A549 (cell line): Measurements from ENCODE around the gene SUV39H1. TPM values are rescaled to one million over a fixed set of nuclear protein-coding genes. Genes with fewer than 3 reads are reported as not detected.
A peak's percentile ranks its signal among the peaks of the same experiment; 100 is the strongest.

Experiments
- ATAC-seq, 2 experiments: fragments of 200-7000 bp in 1 of 2; fragments of >200 bp in 1 of 2; cut with Nextera tagmentation in 1 of 2; cut with Tn5 transposase in 1 of 2; 3 replicates each; pipeline versions ENCODE4 v1.8.0 to v1.9.1; 2018 to 2020; ENCODE audit warnings: mild to moderate bottlenecking in 1 of 2, moderate library complexity in 1 of 2
- CTCF ChIA-PET: fragments of 300-600 bp; sonication (Branson Sonifier 250); formaldehyde crosslinking; extraction: SDS; loops from one replicate; lab custom pipeline; 2021; ENCODE audit warnings: antibody characterized with exemption, inconsistent platforms; lab: Yijun Ruan, JAX
- POLR2A ChIA-PET: fragments of 350-600 bp; formaldehyde crosslinking; extraction: SDS; loops from one replicate; lab custom pipeline; 2021; ENCODE audit warnings: antibody characterized with exemption, inconsistent platforms; lab: Yijun Ruan, JAX
- DNase-seq, 2 experiments: peaks; one replicate each; pipeline versions ENCODE4 v3.0.0 to v3.0.0-alpha.2; 2011 to 2016; ENCODE audit warnings: low read depth in 1 of 2, low spot score in 1 of 2
- FAIRE-seq: peaks from 2 replicates; lab custom pipeline; 2011; peaks lifted over from hg19 to GRCh38; lab: Jason Lieb, UNC
- H3K27ac ChIP-seq, 2 experiments: fragments of >200 bp; sonication (Bioruptor Twin); formaldehyde crosslinking; 3 replicates each; pipeline ENCODE4 v1.5.1; 2016 to 2017
- H3K4me1 ChIP-seq: fragments of >200 bp; sonication (Bioruptor Twin); formaldehyde crosslinking; 3 replicates; pipeline ENCODE4 v1.6.1; 2016
- H3K4me2 ChIP-seq: fragments of >200 bp; sonication (Bioruptor Twin); formaldehyde crosslinking; 3 replicates; pipeline ENCODE4 v1.6.1; 2016
- H3K4me3 ChIP-seq: fragments of >200 bp; sonication (Bioruptor Twin); formaldehyde crosslinking; 3 replicates; pipeline ENCODE4 v1.5.1; 2016
- H3K9me3 ChIP-seq: fragments of >200 bp; sonication (Bioruptor Twin); formaldehyde crosslinking; 3 replicates; pipeline ENCODE4 v1.6.1; 2016
- ATOH8 ChIP-seq: fragments of 250-450 bp; sonication (Bioruptor Pico); IDR thresholded peaks from 2 replicates; pipeline ENCODE4 v1.5.0; 2020; ENCODE audit warnings: low read depth, mild to moderate bottlenecking, moderate library complexity
- BCL3 ChIP-seq: fragments of >200 bp; sonication (Bioruptor Twin); formaldehyde crosslinking; IDR thresholded peaks from 3 replicates; pipeline ENCODE4 v1.6.1; 2016
- CHD4 ChIP-seq: fragments of 200-600 bp; sonication (generic); IDR thresholded peaks from 2 replicates; pipeline ENCODE4 v1.6.1; 2016; ENCODE audit warnings: antibody characterized with exemption, mild to moderate bottlenecking, borderline replicate concordance
- EHMT2 ChIP-seq: fragments of 200-600 bp; sonication (generic); IDR thresholded peaks from 2 replicates; pipeline ENCODE4 v1.6.1; 2016; ENCODE audit warnings: antibody characterized with exemption, low read depth, mild to moderate bottlenecking, moderate library complexity
- FOSB ChIP-seq: fragments of 250-450 bp; sonication (Bioruptor Pico); IDR thresholded peaks from 2 replicates; pipeline ENCODE4 v1.5.0; 2020; ENCODE audit warnings: mild to moderate bottlenecking, moderate library complexity
- FOSL2 ChIP-seq, 2 experiments: fragments of 450-650 bp in 1 of 2; fragments of >200 bp in 1 of 2; sonication (Bioruptor Twin) in 1 of 2; formaldehyde crosslinking; IDR thresholded peaks; 2 replicates each; pipeline versions ENCODE4 v1.5.0 to v1.6.1; 2016 to 2020; ENCODE audit warnings: mild to moderate bottlenecking in 1 of 2, moderate library complexity in 1 of 2
- FOXS1 ChIP-seq: fragments of 250-450 bp; sonication (Bioruptor Pico); IDR thresholded peaks from 2 replicates; pipeline ENCODE4 v1.5.0; 2020; ENCODE audit warnings: mild to moderate bottlenecking, moderate library complexity
- GATA3 ChIP-seq: IDR thresholded peaks from 2 replicates; pipeline ENCODE4 v1.6.1; 2012; ENCODE audit warnings: borderline replicate concordance
- HMGXB4 ChIP-seq: fragments of 250-450 bp; sonication (Bioruptor Pico); IDR thresholded peaks from 2 replicates; pipeline ENCODE4 v1.5.0; 2021; ENCODE audit warnings: mild to moderate bottlenecking, moderate library complexity, borderline replicate concordance
- HOXB13 ChIP-seq: fragments of 250-450 bp; sonication (Bioruptor Pico); IDR thresholded peaks from 2 replicates; pipeline ENCODE4 v1.5.0; 2020; ENCODE audit warnings: low read depth, mild to moderate bottlenecking, moderate library complexity
- KDM1A ChIP-seq: fragments of 200-600 bp; sonication (generic); IDR thresholded peaks from 2 replicates; pipeline ENCODE4 v1.6.1; 2016; ENCODE audit warnings: low read depth, mild to moderate bottlenecking
- MAX ChIP-seq: IDR thresholded peaks from 2 replicates; pipeline ENCODE4 v1.6.1; 2012
- NR3C1 ChIP-seq: fragments of >200 bp; sonication (Bioruptor Twin); formaldehyde crosslinking; IDR thresholded peaks from 3 replicates; pipeline ENCODE4 v1.6.1; 2017
- PBX3 ChIP-seq: IDR thresholded peaks from 2 replicates; pipeline ENCODE4 v1.6.1; 2012
- PHF8 ChIP-seq: fragments of 200-600 bp; sonication (generic); IDR thresholded peaks from 2 replicates; pipeline ENCODE4 v1.6.1; 2016; ENCODE audit warnings: low read depth, mild to moderate bottlenecking, antibody characterized with exemption, moderate library complexity, borderline replicate concordance
- RAD21 ChIP-seq, 2 experiments: fragments of >200 bp in 1 of 2; sonication (Bioruptor Twin) in 1 of 2; formaldehyde crosslinking in 1 of 2; IDR thresholded peaks in 1 of 2; conservative IDR thresholded peaks in 1 of 2; 2 replicates in 1 of 2; 3 replicates in 1 of 2; pipeline ENCODE4 v1.6.1; 2012 to 2018; ENCODE audit warnings: inconsistent platforms in 1 of 2
- RCOR1 ChIP-seq: fragments of 150-350 bp; IDR thresholded peaks from 2 replicates; pipeline ENCODE4 v1.6.1; 2014; ENCODE audit warnings: antibody characterized with exemption, low read length, low read depth
- RFX5 ChIP-seq: fragments of 450-650 bp; IDR thresholded peaks from 2 replicates; pipeline ENCODE4 v1.7.1; 2014; ENCODE audit warnings: antibody characterized with exemption, mild to moderate bottlenecking, moderate library complexity
- RNF2 ChIP-seq: fragments of 200-600 bp; sonication (generic); IDR thresholded peaks from 2 replicates; pipeline ENCODE4 v1.6.1; 2016; ENCODE audit warnings: low read depth, mild to moderate bottlenecking, antibody characterized with exemption, moderate library complexity, borderline replicate concordance
- SREBF2 ChIP-seq: fragments of 450-650 bp; IDR thresholded peaks from 2 replicates; pipeline ENCODE4 v1.6.1; 2014; ENCODE audit warnings: mild to moderate bottlenecking, moderate library complexity
- TFCP2L1 ChIP-seq: fragments of 250-450 bp; sonication (Bioruptor Pico); IDR thresholded peaks from 2 replicates; pipeline ENCODE4 v1.5.0; 2021; ENCODE audit warnings: mild to moderate bottlenecking
- USF2 ChIP-seq: fragments of 450-650 bp; IDR thresholded peaks from 2 replicates; pipeline ENCODE4 v1.6.1; 2014; ENCODE audit warnings: antibody characterized with exemption
- ZFP36 ChIP-seq: fragments of 450-650 bp; IDR thresholded peaks from 2 replicates; pipeline ENCODE4 v1.6.1; 2014; ENCODE audit warnings: borderline replicate concordance; ENCODE audit not compliant: partially characterized antibody
- WGBS: methylation state at CpG from one replicate; pipeline ENCODE4 v1.1.6; 2017; ENCODE audit errors: missing lambda C conversion rate; 5-methylcytosine and 5-hydroxymethylcytosine counted together
- polyA plus RNA-seq, 4 experiments: library from polyadenylated mRNA; depleted of rRNA in 3 of 4; stranded (reverse); fragments of >200 nt; fragmentation: RNase III in 1 of 4; extraction: RNeasy Plus Mini Kit Qiagen cat#74134 plus additional on column Dnase treatment in 1 of 4; gene quantifications; 2 replicates in 3 of 4; 3 replicates in 1 of 4; pipeline ENCODE4 v1.2.3, GENCODE V29; 2011 to 2017

SUV39H1 gene
- polyA plus RNA-seq, 2 of the 4 experiments (the other 2 are of a cell fraction) = 13.4 to 19.9 TPM

GRCh38 chrX:48703228-48703627 lies 6.7 kb downstream of the SUV39H1 start:
- Histone ChIP-seq H3K27ac (no peak overlapping the region), H3K4me1 (peaks cover 8% of the 10 kb centered on the region; the same call in 1 of the 3 replicates), H3K4me3 (no peak overlapping the region), H3K9me3 (no peaks in the 10 kb centered on the region), H3K4me2 (no peak overlapping the region)
- TF ChIP-seq CHD4 = no peak
- TF ChIP-seq GATA3 = no peak
- TF ChIP-seq RAD21 (conservative IDR thresholded peaks at IDR 0.05 in 1 of 2, IDR thresholded peaks at IDR 0.05 in 1 of 2) = no peak
- TF ChIP-seq EHMT2 = no peak
- no peak for TF ChIP-seq PHF8
- TF ChIP-seq PBX3 = no peak
- TF ChIP-seq BCL3 = no peak
- no peak for TF ChIP-seq ZFP36
- FAIRE-seq (peak; percentile 76), ATAC-seq (no peak), DNase-seq (no peak)
- WGBS = 92% methylated on average over 7 of the region's 7 CpGs
- ChIA-PET CTCF (no interaction called here), POLR2A (no interaction called here)

- no peaks in the 10 kb centered on the region for H3K9me3 ChIP-seq
- peak; percentile 4 to 22 for DNase-seq
- peak; percentile 45 to 53; a peak in 3 of 6 replicates for ATAC-seq
Observed at GRCh38 chrX:48703642-48704481, 7.3 kb downstream of the SUV39H1 start.

More at GRCh38 chrX:48703642-48704481, 7.3 kb downstream of the SUV39H1 start:
- Histone ChIP-seq H3K27ac (no peak overlapping the region), H3K4me1 (peaks cover 8% of the 10 kb centered on the region; the same call in 1 of the 3 replicates), H3K4me3 (no peak overlapping the region), H3K4me2 (no peak overlapping the region)
- ChIA-PET CTCF (interaction anchor here (0.6 kb wide), 1 partner anchor 1135 kb away, joined by 4 read pairs; no protein-coding TSS in a partner anchor), POLR2A (no interaction called here)
- WGBS = 63% methylated on average over 4 of the region's 4 CpGs
- peak; percentile 67 for FAIRE-seq
- TF ChIP-seq CHD4 (no peak), PHF8 (no peak), BCL3 (no peak), HMGXB4 (CRISPR knock-in tag) (no peak), RFX5 (no peak), USF2 (no peak), RCOR1 (no peak), SREBF2 (no peak), ATOH8 (CRISPR knock-in tag) (no peak), KDM1A (no peak), RNF2 (no peak), NR3C1 (no peak), TFCP2L1 (CRISPR knock-in tag) (no peak), HOXB13 (no peak), FOSB (CRISPR knock-in tag) (no peak), FOSL2 (IDR thresholded peaks at IDR 0.05) (no peak), FOSL2 (CRISPR knock-in tag; IDR thresholded peaks at IDR 0.05) (no peak), MAX (no peak), FOXS1 (CRISPR knock-in tag) (no peak)
